Stimulated activated CD4-positive, alpha-beta T cell treated with anti-CD3 and anti-CD28 coated beads, TNF-alpha, amount 100 ng/mL, for 4 hours (primary cell): ENCODE data around the gene TPRG1.
A peak's percentile ranks its signal among the peaks of the same experiment; 100 is the strongest.

Source experiments
- DNase-seq, 3 experiments: peaks; one replicate each; pipeline ENCODE4 v3.0.0-alpha.2; 2020; ENCODE audit warnings: low read depth in 3 of 3

Gene TPRG1, protein sequence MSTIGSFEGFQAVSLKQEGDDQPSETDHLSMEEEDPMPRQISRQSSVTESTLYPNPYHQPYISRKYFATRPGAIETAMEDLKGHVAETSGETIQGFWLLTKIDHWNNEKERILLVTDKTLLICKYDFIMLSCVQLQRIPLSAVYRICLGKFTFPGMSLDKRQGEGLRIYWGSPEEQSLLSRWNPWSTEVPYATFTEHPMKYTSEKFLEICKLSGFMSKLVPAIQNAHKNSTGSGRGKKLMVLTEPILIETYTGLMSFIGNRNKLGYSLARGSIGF

DNA sequence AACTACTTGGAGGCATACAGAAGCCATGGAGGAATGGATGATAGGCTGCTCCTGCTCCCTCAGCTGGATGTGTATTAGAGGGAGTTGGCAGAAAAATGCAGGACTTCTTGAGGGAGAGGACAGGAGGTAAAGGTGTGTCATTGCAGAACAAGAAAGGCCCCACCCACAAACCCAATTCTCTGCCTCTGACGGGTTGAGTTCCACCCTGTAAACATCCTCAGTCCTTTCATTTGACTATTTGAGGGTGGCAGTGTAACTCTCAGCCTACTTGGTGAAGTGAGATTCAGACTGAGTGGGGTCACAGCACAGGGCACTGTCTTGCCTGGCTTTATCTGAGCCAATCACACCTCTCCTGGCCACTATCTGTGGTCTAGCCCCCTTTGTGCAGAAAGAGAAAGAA lies at the start of gene TPRG1:
Gene TPRG1 (plus strand): TSS at position 265 of the 400 bp plus-strand sequence. CDS start 35,414 bp downstream, outside the sequence.
- DNase-seq, result no peak

DNA sequence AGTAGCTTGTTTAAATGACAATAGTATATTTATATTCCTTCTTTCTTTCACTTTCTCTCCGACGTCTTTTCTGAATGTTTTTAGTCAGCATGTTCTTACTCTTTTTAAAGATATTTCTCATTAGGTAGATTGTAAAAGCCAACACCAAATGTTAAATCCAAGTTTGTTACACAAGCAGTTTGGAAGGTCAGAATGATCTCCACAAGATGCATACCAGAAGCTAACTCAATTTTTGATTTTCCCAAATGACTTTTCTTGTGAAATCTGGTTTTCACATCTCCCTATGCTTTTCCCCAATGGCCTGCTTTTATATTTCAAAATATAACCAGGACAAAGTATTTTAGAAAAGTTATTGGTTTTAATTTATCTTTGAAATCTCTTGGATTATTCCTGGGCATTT lies 49.7 kb upstream of the TPRG1 start:
- no peak for DNase-seq

- DNase-seq, result no peak
Observed at GRCh38 chr3:189122526-189123205, 49.1 kb upstream of the TPRG1 start.

DNA sequence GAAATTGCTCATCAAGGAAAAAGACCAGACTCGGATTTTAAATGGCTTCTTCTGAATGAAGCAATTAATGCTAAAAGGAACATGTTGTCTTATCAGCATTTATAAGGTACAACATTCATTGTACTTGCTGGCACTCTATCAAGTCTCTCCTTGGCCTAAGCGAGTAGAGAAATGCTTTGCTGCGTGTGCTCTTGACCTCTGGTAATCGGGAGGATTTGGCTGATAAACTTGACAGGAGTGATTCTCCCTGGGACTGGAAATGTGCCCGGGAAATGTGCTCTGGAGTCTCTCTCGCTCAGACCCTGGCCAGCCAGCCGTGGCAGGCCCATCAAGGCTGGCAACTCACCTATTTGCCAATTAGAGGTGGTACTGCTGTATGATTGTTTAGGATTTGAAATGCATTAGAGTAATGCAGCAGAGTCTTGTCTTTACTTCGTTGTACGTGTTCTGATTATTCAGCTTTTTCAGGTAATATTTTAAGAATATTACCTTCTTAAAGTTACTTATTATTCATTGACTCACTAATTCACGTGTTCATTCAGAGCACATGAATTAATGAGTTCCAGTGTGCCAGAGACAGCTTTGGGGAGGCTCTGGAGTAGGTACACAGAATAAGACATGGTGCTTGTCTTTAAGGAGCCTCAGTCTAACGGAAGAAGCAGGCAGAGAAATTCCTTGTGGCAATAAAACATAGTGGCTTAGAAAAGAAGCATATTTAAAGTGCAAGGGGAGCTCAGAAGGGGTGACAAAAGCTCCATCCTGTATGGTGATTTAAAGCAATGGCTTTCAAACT lies 48.0 kb upstream of the TPRG1 start:
- no peak for DNase-seq

- DNase-seq, result peak in 2 of 3 experiments; percentile 59 to 62
Observed at GRCh38 chr3:189132231-189132671, 39.5 kb upstream of the TPRG1 start.

- DNase-seq, result no peak
Observed at GRCh38 chr3:189132839-189133238, 38.9 kb upstream of the TPRG1 start.

- no peak for DNase-seq
Observed at GRCh38 chr3:189133768-189134167, 38.0 kb upstream of the TPRG1 start.

GRCh38 chr3:189137416-189137815 lies 34.4 kb upstream of the TPRG1 start:
- DNase-seq, result no peak

DNA sequence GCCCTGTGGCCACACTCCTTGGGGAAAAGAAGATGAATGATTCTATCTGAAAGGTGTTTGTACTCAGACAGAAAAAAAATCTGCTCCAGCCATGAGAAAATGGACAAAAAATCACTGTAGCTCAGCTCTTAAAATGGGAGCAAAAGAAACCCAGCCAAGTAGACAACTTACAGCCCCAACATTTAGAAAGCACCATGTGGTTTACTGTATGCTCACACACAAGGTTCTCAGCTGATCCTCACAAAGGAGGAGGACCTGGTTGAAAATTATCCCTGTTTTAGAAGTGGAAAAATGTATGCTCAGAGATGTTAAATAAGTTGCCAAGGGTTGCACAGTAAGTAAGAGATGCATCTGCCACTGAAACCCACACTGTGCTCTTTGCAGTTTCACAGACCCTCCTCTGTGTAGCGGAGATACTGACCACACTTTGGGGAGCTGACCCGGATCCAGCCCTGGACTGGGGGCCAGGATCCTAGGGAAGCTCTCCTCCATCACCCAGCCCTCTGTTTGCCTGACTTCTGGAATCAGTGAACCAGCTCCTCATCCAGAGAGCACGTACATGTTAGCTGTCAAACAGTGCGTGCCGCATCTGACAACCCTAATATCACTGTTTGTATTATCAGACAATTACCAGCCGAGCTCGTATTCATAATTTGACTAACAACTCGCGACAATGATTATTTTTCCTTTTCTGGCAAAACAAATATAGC lies 32.7 kb upstream of the TPRG1 start:
- no peak for DNase-seq

DNA sequence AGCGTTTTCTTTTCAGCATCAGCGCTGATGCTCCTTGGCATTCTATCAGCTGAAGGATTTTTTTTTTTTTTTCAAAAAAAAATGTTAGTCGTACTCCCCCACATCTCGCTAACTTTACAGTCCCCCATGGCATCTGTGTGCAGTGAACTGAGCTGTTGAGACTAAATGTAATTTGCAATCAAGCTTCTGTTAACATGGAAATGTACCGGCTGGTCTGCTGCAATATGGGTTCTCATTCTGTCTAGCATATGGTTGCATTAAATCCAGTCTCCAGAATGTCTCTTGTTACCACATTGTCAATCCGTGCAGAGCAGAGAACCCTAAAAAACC lies 32.2 kb upstream of the TPRG1 start:
- DNase-seq, result no peak

GRCh38 chr3:189142527-189142926 lies 29.2 kb upstream of the TPRG1 start:
- peak in 1 of 3 experiments; percentile 11 for DNase-seq

GRCh38 chr3:189143321-189143720 lies 28.4 kb upstream of the TPRG1 start:
- DNase-seq, result no peak

GRCh38 chr3:189143771-189144170 lies 28.0 kb upstream of the TPRG1 start:
- DNase-seq, result no peak

DNA sequence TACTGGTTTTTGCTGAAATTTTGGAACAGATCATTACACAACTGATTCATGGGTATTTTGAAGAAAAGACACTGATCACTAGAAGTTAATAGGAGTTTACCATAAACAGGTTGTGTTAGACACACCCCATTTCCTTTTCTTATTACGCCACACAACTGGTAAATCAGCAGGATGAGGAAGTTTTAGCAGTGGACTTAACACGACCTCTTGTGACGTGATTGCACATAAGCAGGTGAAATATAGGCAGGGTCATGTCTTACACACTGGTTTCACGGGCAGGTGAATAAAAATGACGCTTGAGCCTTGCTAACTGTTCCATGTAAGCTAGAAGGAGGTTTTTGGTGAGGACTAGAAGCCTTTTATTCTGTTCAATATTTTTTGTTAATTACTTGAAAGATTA lies 27.1 kb upstream of the TPRG1 start:
- DNase-seq, result no peak

- DNase-seq, result no peak
Observed at GRCh38 chr3:189146848-189147247, 24.9 kb upstream of the TPRG1 start.

GRCh38 chr3:189148081-189148507 lies 23.7 kb upstream of the TPRG1 start:
- peak; percentile 29 to 51 (median 46) for DNase-seq

GRCh38 chr3:189149203-189149602 lies 22.6 kb upstream of the TPRG1 start:
- DNase-seq, result no peak

GRCh38 chr3:189157232-189158007 lies 14.4 kb upstream of the TPRG1 start:
- DNase-seq, result no peak

DNA sequence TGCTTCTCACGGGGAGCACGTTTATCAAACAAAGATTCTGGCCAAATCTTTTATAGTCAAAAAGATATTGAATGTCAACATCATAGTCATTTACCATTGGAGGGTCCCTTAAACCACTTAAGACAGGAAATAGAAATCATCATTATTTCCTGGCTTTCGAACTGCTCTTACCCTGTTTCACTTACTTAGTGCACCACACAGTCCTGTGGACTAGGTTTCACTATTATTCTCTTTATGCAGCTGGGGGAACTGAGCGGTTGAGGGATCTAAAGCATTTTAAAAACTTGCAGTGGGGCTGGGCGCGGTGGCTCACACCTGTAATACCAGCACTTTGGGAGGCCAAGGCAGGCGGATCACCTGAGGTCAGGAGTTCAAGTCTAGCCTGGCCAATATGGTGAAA lies 13.7 kb upstream of the TPRG1 start:
- DNase-seq, result no peak

- no peak for DNase-seq
Observed at GRCh38 chr3:189160519-189161309, 11.1 kb upstream of the TPRG1 start.
